NT2/D1 (cell line): ENCODE data around the gene GP1BB.

Experiments used
- DNase-seq: peaks from one replicate; pipeline ENCODE4 v3.0.0-alpha.2; 2011; ENCODE audit warnings: low read depth, low spot score
- H3K27me3 ChIP-seq: 2 replicates; pipeline ENCODE4 v1.6.0; 2011; ENCODE audit warnings: mild to moderate bottlenecking; ENCODE audit not compliant: insufficient read length, insufficient read depth
- H3K36me3 ChIP-seq: 2 replicates; pipeline ENCODE4 v1.6.1; 2011; ENCODE audit warnings: mild to moderate bottlenecking, low read length, mixed read lengths; ENCODE audit not compliant: insufficient read depth, insufficient read length
- H3K4me1 ChIP-seq: 2 replicates; pipeline ENCODE4 v1.5.1; 2011; ENCODE audit not compliant: insufficient read depth, insufficient read length
- H3K4me3 ChIP-seq: 2 replicates; pipeline ENCODE4 v1.5.1; 2011; ENCODE audit warnings: low read depth; ENCODE audit not compliant: insufficient read length
- H3K9ac ChIP-seq: 2 replicates; pipeline ENCODE4 v1.6.0; 2011; ENCODE audit warnings: low read depth; ENCODE audit not compliant: insufficient read length
- H3K9me3 ChIP-seq: 2 replicates; pipeline ENCODE4 v1.5.1; 2011; ENCODE audit warnings: mild to moderate bottlenecking, low read length; ENCODE audit not compliant: insufficient read depth
- SUZ12 ChIP-seq: IDR thresholded peaks from 2 replicates; pipeline ENCODE4 v1.6.1; 2011; ENCODE audit not compliant: insufficient read length, insufficient read depth; ENCODE audit errors: extremely low read depth
- YY1 ChIP-seq: IDR thresholded peaks from 2 replicates; pipeline ENCODE4 v1.6.1; 2011; ENCODE audit not compliant: insufficient read length, insufficient read depth
- ZNF274 ChIP-seq: IDR thresholded peaks from 2 replicates; pipeline ENCODE4 v1.6.1; 2011; ENCODE audit warnings: mild to moderate bottlenecking, low read depth, low read length

Gene GP1BB

GRCh38 chr22:19716829-19717105, 6.6 kb upstream of the GP1BB start:
- Histone ChIP-seq H3K4me1 (peaks cover 26% of the 10 kb centered on the region), H3K4me3 (no peak overlapping the region), H3K27me3 (peaks cover 69% of the 10 kb centered on the region), H3K9ac (no peak overlapping the region), H3K36me3 (peaks cover 11% of the 10 kb centered on the region), H3K9me3 (no peaks in the 10 kb centered on the region)
- no peak for DNase-seq
- no peak for TF ChIP-seq YY1
- TF ChIP-seq SUZ12: no peak
- no peak for TF ChIP-seq ZNF274

GRCh38 chr22:19717181-19717580, 6.2 kb upstream of the GP1BB start:
- TF ChIP-seq ZNF274 (no peak), YY1 (no peak), SUZ12 (no peak)
- Histone ChIP-seq H3K36me3 (peaks cover 13% of the 10 kb centered on the region), H3K27me3 (peaks cover 69% of the 10 kb centered on the region), H3K9ac (no peak overlapping the region), H3K4me1 (peaks cover 26% of the 10 kb centered on the region), H3K9me3 (no peaks in the 10 kb centered on the region), H3K4me3 (no peak overlapping the region)
- DNase-seq: no peak

GRCh38 chr22:19717691-19718455, 5.5 kb upstream of the GP1BB start:
- H3K9ac ChIP-seq: peak overlapping the region; percentile 74
- peaks cover 6% of the 10 kb centered on the region; the same call in 1 of the 2 replicates for H3K9me3 ChIP-seq
- H3K27me3 ChIP-seq: peaks cover 72% of the 10 kb centered on the region
- H3K4me3 ChIP-seq: peak overlapping the region; percentile 64
- TF ChIP-seq ZNF274: no peak
- no peak for TF ChIP-seq YY1
- no peak for TF ChIP-seq SUZ12
- DNase-seq: no peak
- peaks cover 13% of the 10 kb centered on the region for H3K36me3 ChIP-seq
- peaks cover 26% of the 10 kb centered on the region for H3K4me1 ChIP-seq

- peaks cover 24% of the 10 kb centered on the region for H3K4me1 ChIP-seq
- H3K9me3 ChIP-seq: peaks cover 11% of the 10 kb centered on the region; the same call in 1 of the 2 replicates
- H3K9ac ChIP-seq: peak overlapping the region; percentile 74
- H3K4me3 ChIP-seq: peak overlapping the region; percentile 64
- H3K36me3 ChIP-seq: peaks cover 17% of the 10 kb centered on the region
- DNase-seq: no peak
- H3K27me3 ChIP-seq: peaks cover 72% of the 10 kb centered on the region
- no peak for TF ChIP-seq ZNF274
- TF ChIP-seq SUZ12: no peak
- TF ChIP-seq YY1: no peak
These were observed 4.8 kb upstream of the GP1BB start for GRCh38 chr22:19718456-19719049.

GRCh38 chr22:19719050-19719482, 4.3 kb upstream of the GP1BB start:
- no peak for TF ChIP-seq ZNF274
- no peak for TF ChIP-seq YY1
- TF ChIP-seq SUZ12: no peak
- DNase-seq: no peak
- peak overlapping the region; percentile 74 for H3K9ac ChIP-seq
- H3K36me3 ChIP-seq: peaks cover 17% of the 10 kb centered on the region
- peaks cover 68% of the 10 kb centered on the region for H3K27me3 ChIP-seq
- H3K4me3 ChIP-seq: peak overlapping the region; percentile 64
- H3K4me1 ChIP-seq: peaks cover 20% of the 10 kb centered on the region
- H3K9me3 ChIP-seq: peaks cover 11% of the 10 kb centered on the region; the same call in 1 of the 2 replicates

- no peak overlapping the region for H3K4me3 ChIP-seq
- H3K4me1 ChIP-seq: peaks cover 20% of the 10 kb centered on the region
- H3K36me3 ChIP-seq: peaks cover 17% of the 10 kb centered on the region
- TF ChIP-seq ZNF274: no peak
- no peak for TF ChIP-seq SUZ12
- no peak for TF ChIP-seq YY1
- H3K27me3 ChIP-seq: peaks cover 71% of the 10 kb centered on the region
- H3K9me3 ChIP-seq: peaks cover 11% of the 10 kb centered on the region; the same call in 1 of the 2 replicates
- no peak overlapping the region for H3K9ac ChIP-seq
- no peak for DNase-seq
These were observed 3.8 kb upstream of the GP1BB start for GRCh38 chr22:19719488-19720021.

- Histone ChIP-seq H3K4me3 (no peak overlapping the region), H3K4me1 (peaks cover 20% of the 10 kb centered on the region), H3K9me3 (peaks cover 17% of the 10 kb centered on the region; the same call in 1 of the 2 replicates), H3K9ac (no peak overlapping the region), H3K27me3 (peaks cover 71% of the 10 kb centered on the region), H3K36me3 (peaks cover 17% of the 10 kb centered on the region)
- DNase-seq: no peak
- TF ChIP-seq SUZ12: no peak
- TF ChIP-seq YY1: no peak
- TF ChIP-seq ZNF274: no peak
These were observed 3.0 kb upstream of the GP1BB start for GRCh38 chr22:19720150-19720827.
